NCI-H460 (cell line): Measurements from ENCODE around the gene APH1B. TPM values are rescaled to one million over a fixed set of nuclear protein-coding genes. Genes with fewer than 3 reads are reported as not detected.
"Not testable (repeated sequence)": the region's sequence is repeated elsewhere in the genome, so short reads cannot be mapped to it uniquely, and the experiment has no call there.

ENCODE experiments used
- DNase-seq: peaks from one replicate; pipeline ENCODE4 v3.0.0-alpha.2; 2016; ENCODE audit warnings: low read depth; ENCODE audit errors: extremely low read depth
- total RNA-seq: library from RNA; depleted of rRNA; stranded (reverse); fragments of >200 nt; shearing (Covaris generic); gene quantifications from 2 replicates; pipeline ENCODE4 v1.2.3, GENCODE V29; 2014

The APH1B gene
- total RNA-seq, 1 experiment from 2014 or later = 6.6 TPM

DNA sequence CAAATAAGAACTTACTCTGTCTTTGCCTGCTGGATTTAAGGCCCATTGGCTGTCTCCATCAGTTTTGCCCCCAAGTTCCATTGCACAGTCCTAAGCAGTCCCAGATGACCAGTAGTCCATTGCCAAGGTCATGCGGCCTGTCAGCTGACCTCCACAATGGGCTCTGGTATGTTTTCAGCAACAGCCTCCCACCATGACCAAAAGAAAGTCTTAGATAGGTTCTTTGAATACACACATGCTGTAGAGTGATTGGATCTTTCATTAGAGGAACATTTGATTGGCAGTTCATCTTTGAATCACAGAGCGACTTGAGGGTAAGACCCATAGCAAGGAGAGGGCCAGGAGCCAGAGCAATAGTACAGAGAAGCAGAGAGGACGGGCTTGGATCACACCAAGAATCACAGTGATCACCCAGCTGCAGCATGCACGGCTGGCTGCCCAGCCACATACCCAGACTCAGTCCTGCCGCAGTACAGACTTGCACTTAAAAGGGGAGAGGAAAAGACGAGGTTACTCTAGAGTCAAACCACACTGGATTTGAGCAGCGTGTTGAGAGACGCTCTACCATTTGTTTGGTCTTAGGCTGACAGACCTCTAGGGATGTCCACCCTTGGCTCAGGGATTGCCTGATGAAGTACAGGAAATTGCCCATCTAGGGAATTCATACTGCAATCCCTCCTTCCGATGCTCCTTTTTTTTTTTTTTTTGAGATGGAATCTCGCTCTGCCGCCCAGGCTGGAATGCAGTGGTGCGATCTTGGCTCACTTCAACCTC is 50.4 kb downstream of the APH1B start:
- DNase-seq = no peak

DNA sequence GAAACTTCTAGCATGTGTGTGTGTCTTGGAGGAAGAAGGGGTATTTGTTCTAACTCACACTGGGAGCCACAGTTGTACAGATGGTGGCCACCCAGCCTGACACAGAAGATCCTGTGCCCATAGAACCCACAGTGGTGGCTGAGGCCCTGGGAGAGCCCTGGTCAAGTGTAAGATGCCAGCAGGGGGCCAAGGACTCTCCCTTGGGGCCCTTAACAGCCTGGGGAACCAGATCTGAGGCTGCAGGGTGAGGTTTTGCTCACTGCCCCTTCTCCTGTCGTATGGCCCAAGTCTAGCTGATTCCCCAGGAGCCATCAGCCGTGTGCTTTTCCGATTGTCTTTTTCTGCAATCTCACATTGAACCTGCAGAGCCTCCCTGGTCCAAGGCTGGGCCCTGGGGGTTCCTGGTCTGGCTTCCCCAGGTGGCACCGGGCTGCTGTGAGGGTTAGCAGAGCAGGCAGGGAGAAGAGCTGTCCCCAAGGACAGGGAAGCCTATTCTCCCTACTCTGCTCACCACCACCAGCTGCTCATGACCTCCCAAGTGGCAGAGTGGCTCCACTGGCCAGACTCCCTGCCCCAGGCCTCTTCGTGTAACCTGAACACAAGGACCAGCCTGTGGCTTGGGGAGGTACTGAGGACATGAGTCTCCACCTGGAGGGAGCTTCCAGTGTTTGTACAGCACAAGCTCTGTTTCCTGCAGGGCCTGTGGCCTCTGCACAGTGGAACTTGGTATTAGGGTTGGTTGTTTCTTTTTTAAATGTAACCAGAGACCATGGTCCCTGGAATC is 52.4 kb downstream of the APH1B start:
- DNase-seq = no peak

DNA sequence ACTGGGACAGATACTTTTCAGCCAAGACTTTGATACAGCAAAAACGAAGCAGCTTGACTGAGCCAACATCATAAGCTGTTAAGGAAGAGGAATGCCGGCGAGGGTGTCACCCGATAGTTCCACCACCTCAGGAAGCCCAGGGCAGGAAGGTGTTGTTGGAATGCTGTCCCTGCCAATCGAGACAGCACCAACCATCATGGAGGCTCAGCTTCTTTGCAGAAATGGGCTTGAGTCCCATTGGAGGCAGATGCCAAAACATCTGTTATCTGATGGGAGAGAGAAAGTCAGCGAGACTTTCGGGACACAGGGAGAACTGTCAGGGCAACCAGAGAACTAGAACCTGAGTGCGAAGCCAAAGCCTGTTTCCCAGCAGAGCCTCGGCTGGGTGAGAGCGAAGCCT is 53.5 kb downstream of the APH1B start:
- no peak for DNase-seq

DNA sequence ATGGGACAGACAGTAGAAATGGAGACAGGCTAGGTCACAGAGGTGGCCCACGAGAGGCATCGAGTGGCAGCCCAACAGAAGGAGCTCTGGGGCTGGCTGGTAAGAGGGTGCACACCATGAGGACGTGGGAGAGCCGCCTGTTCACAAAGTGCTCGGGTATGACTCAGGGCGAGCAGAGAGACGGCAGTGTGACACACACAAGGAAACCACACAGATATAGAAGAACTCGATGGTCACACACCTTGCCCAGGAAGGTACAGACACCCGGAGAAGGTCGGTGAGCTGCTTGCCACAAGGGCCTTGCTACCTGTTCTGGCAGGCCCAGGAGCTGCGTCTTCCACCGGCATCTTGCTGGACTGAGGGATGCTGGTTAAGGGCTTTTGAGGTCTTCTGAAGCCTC is 54.1 kb downstream of the APH1B start:
- DNase-seq = no peak

DNA sequence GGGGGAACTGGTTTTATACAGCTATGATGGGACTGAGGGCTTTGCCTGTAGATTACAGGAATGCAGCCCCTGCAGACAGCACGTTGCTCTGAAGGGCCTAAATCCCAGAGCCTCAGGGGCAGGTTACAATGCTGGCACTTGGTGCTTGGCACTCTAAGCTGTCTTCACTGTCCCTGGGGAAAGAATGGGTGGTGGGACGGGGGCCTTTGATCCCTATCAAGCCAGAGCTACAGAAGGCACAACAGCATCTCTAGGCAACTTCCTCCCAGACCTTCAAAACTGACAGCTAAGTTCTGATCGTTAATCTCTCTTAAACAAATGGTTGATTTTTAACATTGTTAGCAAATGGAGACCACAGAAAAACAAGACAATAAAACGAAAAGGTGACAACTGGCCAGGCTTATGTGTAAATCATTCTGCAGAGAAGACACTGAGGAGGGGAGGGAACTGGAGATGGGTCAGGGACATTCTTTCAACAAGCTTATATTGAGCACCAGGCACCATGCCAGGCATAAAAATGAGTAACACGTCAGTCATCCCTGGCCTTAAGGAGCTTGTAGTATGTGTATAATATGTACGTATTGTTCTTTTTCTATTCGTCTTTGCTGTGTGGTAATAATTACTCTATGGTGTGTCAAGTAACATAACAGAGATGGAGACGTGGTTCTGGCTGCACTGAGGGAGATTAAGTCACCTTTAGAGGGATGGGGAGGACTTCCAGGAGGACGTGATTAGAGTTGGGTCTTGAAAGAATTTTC is 55.1 kb downstream of the APH1B start:
- no peak for DNase-seq

DNA sequence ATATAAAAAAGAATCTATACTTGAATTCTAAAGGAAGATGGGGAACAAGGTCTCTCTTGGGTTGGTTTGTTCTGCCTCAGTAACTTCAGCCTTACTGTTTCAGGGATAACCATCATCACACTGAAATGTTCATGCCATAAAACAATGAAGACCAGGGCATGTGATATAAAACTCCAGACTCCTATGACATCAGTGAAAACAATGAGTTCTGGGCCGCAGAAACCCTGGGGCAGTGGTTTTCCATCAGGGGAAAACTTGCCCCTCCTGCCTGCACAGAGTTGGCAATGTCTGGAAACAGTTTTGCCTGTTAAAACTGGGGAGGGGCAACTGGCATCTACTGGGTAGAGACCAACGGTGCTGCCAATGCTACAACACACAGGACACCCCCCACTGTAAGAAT is 57.4 kb downstream of the APH1B start:
- DNase-seq = no peak

DNA sequence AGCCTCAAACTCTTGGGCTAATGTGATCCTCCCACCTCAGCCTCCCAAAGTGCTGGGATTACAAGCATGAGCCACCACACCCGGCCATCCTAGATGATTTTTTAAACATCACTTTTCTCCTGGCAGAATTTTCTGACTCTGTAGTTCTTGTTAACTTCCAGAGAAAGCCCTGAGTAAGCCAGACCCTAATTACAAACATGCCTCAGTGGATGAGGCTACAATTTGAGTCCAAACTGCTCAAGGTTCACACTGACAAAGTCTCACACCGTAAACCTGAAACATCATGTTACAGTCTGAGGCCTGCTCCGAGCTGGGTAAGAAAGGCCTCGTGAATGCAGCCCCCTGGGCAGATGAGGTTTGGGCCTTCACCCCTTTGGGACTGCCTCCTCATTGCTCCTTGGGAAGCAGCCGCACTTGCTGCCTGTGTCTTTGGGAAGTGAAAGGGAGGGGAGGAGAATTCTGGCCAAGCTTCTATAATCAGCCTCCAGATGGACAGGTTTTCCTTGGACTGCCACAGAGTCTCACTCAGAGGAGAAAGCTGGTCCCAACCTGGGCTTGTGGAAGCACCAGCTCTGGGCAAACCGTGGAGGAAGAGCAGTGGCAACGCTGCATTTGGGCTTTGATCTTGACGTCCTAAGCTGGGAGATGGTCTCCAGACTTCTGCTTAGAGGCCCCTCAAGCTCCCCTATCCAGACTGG is 58.3 kb downstream of the APH1B start:
- DNase-seq = no peak

DNA sequence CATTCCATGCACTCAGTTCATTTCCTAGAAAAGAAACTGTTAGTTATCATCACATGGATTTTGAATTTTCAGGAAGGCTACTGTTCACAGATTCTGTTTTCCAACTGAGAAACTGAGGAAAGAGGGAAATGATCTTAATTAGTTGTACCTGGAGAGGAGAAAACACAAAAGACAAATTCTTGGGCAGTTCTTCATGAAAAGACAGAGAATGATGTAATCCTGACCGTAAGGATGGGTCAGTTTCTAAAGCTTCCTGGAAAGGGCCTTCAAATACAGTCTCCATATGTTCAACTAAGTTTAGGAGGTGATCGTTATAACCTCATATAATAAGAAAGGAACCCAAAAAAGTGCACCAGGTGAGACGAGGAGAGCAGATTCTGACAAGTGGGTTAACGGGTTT is 59.6 kb downstream of the APH1B start:
- no peak for DNase-seq

DNA sequence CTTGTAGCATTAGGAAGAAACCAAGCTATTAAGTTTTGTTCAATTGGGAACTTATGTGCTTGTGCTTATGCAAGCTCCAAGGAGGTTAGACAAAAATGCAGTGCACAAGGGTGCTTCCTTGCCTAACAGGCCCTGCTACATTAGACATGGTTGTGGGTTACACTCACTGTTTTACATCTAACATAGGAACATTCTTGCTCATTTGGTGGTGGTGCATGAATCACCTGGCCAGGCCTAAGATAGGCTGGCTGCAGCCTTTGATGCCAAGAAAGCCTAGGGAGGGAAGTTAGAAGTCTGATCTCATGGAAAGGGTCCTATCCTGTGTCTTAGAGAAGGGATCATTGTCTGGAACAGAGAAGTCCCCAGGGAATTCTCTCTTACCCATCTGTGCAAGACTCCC is 60.8 kb downstream of the APH1B start:
- DNase-seq = no peak

DNA sequence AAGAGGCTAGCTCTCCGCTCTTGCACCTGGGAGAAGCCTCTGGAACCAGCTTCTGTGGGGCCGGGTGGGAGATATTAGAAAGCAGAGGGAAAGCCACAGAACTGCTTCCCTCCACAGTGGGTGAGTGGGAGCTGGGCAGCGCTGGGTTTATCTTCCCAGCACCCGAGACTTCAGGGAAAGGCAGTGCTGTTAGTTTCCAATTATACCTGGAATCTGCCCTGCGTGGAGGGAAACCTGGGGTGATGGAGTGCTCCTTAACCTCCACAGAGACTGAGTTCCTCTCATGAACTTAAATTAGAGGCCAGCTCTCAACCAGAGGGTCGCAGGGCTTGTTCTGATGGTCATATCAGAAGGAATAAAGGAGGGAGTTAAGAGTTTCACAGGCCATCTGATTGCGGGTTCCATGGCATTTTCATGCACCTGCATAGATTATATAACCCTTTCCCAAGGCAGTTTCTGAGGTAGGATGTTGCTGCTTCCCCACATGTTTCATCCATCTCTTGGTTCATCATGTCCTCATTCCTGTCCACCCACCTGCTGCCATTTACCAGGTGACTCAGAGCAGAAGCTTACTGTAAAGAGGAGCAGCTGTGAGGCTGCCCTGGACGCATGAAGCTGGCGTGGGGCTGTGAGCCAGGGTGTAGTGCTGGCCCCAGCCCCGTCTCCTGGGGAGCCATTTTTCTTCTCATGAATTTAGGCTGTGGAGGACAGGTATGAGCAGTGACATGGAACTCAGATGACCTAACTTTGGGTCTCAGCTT is 61.8 kb downstream of the APH1B start:
- DNase-seq = no peak

DNA sequence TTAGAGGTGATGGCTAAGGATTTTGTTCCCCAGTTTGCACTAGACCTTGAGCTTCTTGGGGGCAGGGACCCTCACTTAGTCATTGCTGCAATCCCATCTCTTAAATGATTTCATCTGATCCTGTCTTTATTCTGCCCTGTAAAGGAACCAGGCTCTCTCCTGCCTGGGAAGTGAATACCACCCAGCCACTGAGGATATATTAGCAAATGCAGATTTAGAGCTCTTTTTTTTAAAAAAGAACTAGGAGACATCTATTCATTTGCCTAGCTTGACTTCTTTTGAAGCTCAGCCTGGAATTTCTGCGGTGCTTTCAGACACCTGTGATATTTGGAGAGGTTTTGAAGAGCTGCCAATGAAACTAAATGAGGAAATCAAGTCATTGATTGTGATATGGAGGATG is 62.4 kb downstream of the APH1B start:
- DNase-seq = no peak

DNA sequence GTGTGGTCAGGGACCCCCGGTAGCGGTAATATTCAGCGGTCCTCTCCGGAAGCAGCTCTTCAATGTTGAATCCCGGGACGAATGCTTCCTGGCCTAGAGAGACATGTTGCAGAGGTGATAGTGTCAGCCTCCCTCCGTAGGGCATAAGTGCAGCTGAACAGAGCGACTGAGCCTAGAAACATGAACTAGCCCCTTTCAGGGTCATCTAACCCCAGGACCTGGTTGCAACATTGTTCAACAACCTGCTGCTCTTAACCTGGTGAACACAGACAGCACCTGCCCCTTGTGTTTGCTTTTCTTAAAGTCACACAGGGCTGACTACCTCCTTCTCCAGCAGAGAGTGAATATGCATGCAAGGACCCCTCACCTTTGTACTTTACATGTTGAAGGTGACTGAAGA is 62.9 kb downstream of the APH1B start:
- no peak for DNase-seq

DNA sequence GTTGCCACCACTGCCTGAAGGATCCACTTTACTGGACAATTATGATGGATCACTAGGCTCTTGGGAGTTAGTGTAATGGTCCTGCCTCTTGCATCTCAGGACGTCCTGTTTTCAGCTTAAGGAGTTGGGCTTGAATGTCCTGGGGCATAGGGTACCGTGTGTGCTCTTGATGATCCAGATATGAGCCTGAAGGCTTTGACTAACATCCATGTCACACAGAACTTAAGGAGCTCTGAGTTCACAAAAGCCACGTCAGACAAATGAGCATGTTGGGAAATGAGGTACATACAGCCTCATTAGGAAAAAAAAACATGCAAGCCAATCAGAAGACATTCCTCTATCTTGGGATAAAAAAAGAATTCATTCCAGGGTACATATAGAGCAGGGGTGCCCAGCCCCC is 63.5 kb downstream of the APH1B start:
- no peak for DNase-seq

DNA sequence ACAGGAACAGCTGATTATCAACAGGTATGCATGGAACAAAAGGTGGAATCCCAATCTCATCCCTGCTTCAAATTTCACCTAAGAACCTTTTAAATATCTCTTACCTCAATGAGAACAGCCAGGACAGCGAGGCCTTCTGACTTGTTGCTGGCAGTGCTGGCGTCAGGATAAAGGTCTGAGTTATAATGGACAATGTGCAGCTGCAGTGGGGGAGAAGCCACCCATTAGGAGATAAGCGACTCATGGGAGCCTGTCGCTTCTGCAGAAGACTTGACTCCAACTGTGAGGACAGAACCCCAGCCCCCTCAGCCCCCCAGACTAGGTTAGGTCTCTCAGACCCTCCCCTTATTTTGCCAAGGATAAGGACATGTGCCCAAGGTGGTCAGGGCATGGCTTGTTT is 64.5 kb downstream of the APH1B start:
- no peak for DNase-seq

DNA sequence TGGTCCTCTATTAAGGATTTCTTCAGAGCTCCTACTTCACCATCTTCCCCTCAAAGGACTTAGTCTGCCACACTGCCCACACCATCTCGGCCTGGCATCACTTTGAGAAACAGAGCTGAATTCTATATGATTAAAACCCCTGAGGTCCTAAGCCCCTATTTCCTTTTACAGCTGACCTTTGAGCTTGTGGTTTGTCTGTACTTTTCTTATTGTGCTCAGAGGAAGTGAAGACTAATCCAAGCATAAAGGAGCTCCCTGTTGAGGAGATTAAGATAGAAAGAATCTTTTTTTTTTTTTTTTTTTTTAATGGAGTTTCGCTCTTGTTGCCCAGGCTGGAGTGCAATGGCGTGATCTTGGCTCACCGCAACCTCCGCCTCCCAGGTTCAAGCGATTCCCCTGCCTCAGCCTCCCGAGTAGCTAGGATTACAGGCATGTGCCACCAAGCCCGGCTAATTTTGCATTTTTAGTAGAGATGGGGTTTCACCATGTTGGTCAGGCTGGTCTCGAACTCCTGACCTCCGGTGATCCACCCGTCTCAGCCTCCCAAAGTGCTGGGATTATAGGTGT is 65.7 kb downstream of the APH1B start:
- not testable (repeated sequence) for DNase-seq

DNA sequence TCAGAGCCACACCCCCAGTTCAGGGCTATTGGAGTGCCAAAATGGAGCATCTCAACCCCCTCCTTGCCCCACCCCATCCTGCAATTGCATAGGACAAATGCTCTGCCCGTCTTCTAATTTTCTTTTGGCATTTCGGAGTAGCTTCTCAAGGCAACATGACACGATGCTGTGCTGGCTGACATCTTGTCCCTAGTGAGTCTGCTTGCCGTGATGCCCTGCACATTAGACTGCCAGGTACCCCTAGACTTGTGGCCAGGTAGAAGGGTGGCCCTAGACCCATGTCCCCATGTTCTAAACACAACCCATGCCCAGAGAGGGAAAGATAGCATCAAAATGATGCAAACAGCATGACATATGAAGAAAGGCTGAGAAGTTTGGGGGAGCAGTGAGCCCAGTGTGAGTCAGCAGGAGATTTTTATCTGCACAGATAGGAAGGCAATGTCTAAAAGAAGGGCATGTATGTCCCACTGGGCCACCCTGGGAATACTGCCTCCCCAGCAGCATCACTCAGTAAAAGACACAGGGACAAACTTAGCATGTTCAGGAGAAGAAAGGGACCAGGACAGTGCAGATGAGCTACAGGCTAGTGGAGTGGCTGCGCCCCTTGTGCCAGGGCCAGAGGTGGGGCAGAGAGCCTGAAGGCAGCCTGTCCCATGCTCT is 67.5 kb downstream of the APH1B start:
- DNase-seq = no peak

DNA sequence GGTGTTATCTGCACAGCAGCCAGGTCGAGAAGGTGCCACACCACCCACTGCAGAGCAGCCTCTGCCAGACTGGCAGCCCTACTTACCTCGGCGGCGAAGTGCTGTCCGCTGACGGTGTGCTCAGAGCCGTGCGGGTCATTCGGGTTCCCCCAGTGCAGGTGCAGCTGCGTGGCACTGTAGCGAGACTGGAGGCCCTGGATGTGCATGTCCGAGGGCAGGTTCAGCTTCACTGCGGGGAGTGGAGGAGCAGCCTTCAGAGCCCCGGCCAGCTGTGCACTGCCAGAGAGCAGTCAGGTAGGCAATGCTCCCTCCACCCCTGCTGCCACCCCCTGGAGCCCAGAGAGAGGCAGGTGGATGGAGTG is 68.0 kb downstream of the APH1B start:
- no peak for DNase-seq

DNA sequence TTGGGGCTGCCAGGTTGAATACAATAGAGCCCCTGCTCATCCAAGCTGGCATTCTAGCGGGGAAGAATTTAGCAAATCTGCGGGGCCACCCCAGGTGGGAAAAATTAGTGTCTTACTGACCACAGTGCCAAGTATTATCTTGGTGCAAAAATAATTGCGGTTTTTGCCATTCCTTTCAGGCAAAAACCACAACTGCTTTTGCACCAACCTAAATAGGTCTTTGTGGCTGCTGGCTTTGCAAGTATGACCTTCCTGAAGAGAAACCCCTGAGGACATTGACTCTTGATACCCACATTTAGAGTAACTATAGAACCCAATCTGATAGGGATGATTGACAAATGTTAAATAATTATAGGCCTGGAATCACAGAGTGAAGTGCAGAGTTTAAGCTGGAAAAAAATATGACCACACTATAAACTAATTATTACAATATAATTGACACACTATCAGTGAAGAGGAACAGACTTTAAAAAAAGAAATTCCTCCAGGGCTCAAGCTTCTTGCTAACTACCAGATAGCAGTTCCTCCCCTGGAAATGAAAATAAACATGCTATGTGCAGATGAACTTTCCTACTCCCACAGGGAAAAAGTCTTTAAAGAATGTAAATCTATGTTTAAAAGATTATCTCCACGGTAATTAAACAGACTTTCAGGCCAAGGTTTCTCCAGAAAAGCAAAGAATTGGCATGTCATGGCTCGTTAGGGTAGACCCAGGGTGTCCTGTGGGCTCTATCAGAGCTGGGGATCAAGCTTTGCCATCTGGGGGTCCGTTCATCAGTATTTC is 69.9 kb downstream of the APH1B start:
- DNase-seq = no peak

DNA sequence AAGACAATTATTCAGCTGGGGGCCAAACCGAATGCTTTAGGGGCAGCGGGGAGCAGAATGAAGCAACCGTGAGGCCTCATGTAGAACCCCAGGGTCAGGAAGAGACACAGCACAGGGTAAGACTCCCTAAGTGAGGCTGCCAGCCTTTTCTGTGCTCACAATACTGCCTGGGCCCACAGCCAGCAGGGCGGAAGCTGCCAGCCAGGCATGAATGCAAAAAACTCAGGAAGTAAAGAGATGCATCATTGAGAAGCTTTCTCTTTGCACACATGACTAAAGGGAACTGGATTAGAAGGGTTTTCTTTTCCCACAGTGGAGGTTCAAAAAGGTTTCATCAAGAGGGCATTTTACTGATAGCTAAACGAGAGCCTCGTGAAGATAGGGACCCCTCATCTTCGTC is 71.0 kb downstream of the APH1B start:
- peak; percentile 12 for DNase-seq
